DOHH2 (cell line): ENCODE measurements around the gene HMBS.
A peak's percentile ranks its signal among the peaks of the same experiment; 100 is the strongest.

ENCODE experiments used
- H3F3A ChIP-seq: fragments of 200-600 bp; sonication (generic), shearing (Covaris generic); 2 replicates; pipeline ENCODE4 v1.6.0; 2016; ENCODE audit warnings: antibody characterized with exemption, mild to moderate bottlenecking; ENCODE audit not compliant: control insufficient read depth, insufficient read depth
- H3K27ac ChIP-seq: fragments of 200-600 bp; sonication (generic); 2 replicates; pipeline ENCODE4 v1.5.1; 2014; ENCODE audit warnings: low read depth, mild to moderate bottlenecking, low read length, moderate library complexity
- H3K27me3 ChIP-seq: fragments of 200-600 bp; sonication (generic); 2 replicates; pipeline ENCODE4 v1.6.1; 2014; ENCODE audit warnings: mild to moderate bottlenecking, low read length, mixed read lengths; ENCODE audit not compliant: control insufficient read depth
- H3K36me3 ChIP-seq: fragments of 200-600 bp; sonication (generic); 2 replicates; pipeline ENCODE4 v1.6.1; 2014; ENCODE audit warnings: mild to moderate bottlenecking, low read length, moderate library complexity, mixed read lengths; ENCODE audit not compliant: control insufficient read depth
- H3K4me1 ChIP-seq: fragments of 200-600 bp; sonication (generic); 2 replicates; pipeline ENCODE4 v1.6.1; 2014; ENCODE audit warnings: mild to moderate bottlenecking, low read length, mixed read lengths; ENCODE audit not compliant: control insufficient read depth
- H3K4me2 ChIP-seq: fragments of 200-600 bp; sonication (generic); 2 replicates; pipeline ENCODE4 v1.6.0; 2014; ENCODE audit warnings: mild to moderate bottlenecking, low read length, moderate library complexity
- H3K4me3 ChIP-seq: fragments of 200-600 bp; sonication (generic); 2 replicates; pipeline ENCODE4 v1.5.1; 2014; ENCODE audit warnings: mild to moderate bottlenecking, low read length, mixed read lengths
- H3K79me2 ChIP-seq: fragments of 200-600 bp; sonication (generic); 2 replicates; pipeline ENCODE4 v1.6.1; 2014; ENCODE audit warnings: mild to moderate bottlenecking, low read length, mixed read lengths; ENCODE audit not compliant: control insufficient read depth
- H3K9me2 ChIP-seq: fragments of 200-600 bp; sonication (generic); replicated peaks from 2 replicates; pipeline ENCODE4 v1.6.1; 2014; ENCODE audit warnings: mild to moderate bottlenecking, low read length, mixed read lengths; ENCODE audit not compliant: control insufficient read depth
- H3K9me3 ChIP-seq: fragments of 200-600 bp; sonication (generic); 2 replicates; pipeline ENCODE4 v1.6.1; 2014; ENCODE audit warnings: antibody characterized with exemption, low read length, mixed read lengths; ENCODE audit not compliant: control insufficient read depth, insufficient read depth
- H4K20me1 ChIP-seq: fragments of 200-600 bp; sonication (generic); 2 replicates; pipeline ENCODE4 v1.6.0; 2014; ENCODE audit warnings: low read depth, mild to moderate bottlenecking, antibody characterized with exemption, low read length, moderate library complexity; ENCODE audit not compliant: control insufficient read depth, insufficient read depth
- CTCF ChIP-seq: fragments of 200-600 bp; sonication (generic); IDR thresholded peaks from one replicate; pipeline ENCODE4 v1.5.1; 2014; ENCODE audit warnings: antibody characterized with exemption, mild to moderate bottlenecking, low read depth, low read length; ENCODE audit not compliant: poor library complexity, severe bottlenecking
- EZH2phosphoT487 ChIP-seq: fragments of 200-600 bp; sonication (generic); IDR thresholded peaks from 2 replicates; pipeline ENCODE4 v1.6.1; 2017; ENCODE audit warnings: borderline replicate concordance, mild to moderate bottlenecking, antibody characterized with exemption, low read length, moderate library complexity, mixed read lengths

HMBS gene

GRCh38 chr11:119067371-119068222 is 17.1 kb upstream of the HMBS start, which contains the start of gene VPS11:
Gene VPS11, plus strand, starts transcription at chr11:119067818. Its CDS starts 6 bp downstream, at chr11:119067824.
- Histone ChIP-seq H3K9me2 (no peaks in the 10 kb centered on the region), H3K4me1 (peaks cover 21% of the 10 kb centered on the region), H3K79me2 (peaks cover 37% of the 10 kb centered on the region), H3F3A (peaks cover 7% of the 10 kb centered on the region; the same call in 1 of the 2 replicates), H3K27me3 (no peaks in the 10 kb centered on the region), H3K4me3 (peak within 1 kb of the TSS; percentile 91), H3K4me2 (peak within 1 kb of the TSS; percentile 76), H3K36me3 (peaks cover 29% of the 10 kb centered on the region), H3K27ac (peak within 1 kb of the TSS; percentile 59), H3K9me3 (no peaks in the 10 kb centered on the region), H4K20me1 (no peaks in the 10 kb centered on the region)
- TF ChIP-seq CTCF, result no peak
- no peak for TF ChIP-seq EZH2phosphoT487

DNA sequence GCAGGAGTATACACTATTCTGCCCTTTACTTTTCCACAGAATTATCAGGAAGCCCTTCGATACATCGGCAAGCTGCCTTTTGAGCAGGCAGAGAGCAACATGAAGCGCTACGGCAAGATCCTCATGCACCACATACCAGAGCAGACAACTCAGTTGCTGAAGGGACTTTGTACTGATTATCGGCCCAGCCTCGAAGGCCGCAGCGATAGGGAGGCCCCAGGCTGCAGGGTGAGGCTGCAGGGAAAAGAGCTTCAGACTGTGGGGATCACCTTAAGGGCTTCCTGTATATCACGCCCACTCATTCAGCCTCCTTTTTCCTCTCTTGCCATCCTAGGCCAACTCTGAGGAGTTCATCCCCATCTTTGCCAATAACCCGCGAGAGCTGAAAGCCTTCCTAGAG is 6.8 kb upstream of the HMBS start:
- Histone ChIP-seq H3K4me1 (no peaks in the 10 kb centered on the region), H3K4me2 (no peak overlapping the region), H3K27ac (no peak overlapping the region), H3K9me3 (no peaks in the 10 kb centered on the region), H3K36me3 (peaks cover 66% of the 10 kb centered on the region), H4K20me1 (no peaks in the 10 kb centered on the region), H3F3A (no peaks in the 10 kb centered on the region; the same call in 1 of the 2 replicates), H3K9me2 (no peaks in the 10 kb centered on the region), H3K4me3 (no peak overlapping the region), H3K27me3 (no peaks in the 10 kb centered on the region), H3K79me2 (no peaks in the 10 kb centered on the region)
- TF ChIP-seq CTCF, result no peak
- no peak for TF ChIP-seq EZH2phosphoT487

GRCh38 chr11:119078675-119079420 is 5.8 kb upstream of the HMBS start:
- no peaks in the 10 kb centered on the region for H3K27me3 ChIP-seq
- no peak overlapping the region for H3K4me2 ChIP-seq
- H3K79me2 ChIP-seq, result no peaks in the 10 kb centered on the region
- no peaks in the 10 kb centered on the region for H3K9me3 ChIP-seq
- H3K9me2 ChIP-seq, result no peaks in the 10 kb centered on the region
- no peaks in the 10 kb centered on the region for H4K20me1 ChIP-seq
- no peaks in the 10 kb centered on the region for H3K4me1 ChIP-seq
- H3K4me3 ChIP-seq, result no peak overlapping the region
- H3K36me3 ChIP-seq, result peaks cover 56% of the 10 kb centered on the region
- H3F3A ChIP-seq, result no peaks in the 10 kb centered on the region; the same call in 1 of the 2 replicates
- TF ChIP-seq CTCF, result no peak
- TF ChIP-seq EZH2phosphoT487, result no peak
- no peak overlapping the region for H3K27ac ChIP-seq
